ENCODE results near the gene SULT1A2.

SULT1A2 gene

DNA sequence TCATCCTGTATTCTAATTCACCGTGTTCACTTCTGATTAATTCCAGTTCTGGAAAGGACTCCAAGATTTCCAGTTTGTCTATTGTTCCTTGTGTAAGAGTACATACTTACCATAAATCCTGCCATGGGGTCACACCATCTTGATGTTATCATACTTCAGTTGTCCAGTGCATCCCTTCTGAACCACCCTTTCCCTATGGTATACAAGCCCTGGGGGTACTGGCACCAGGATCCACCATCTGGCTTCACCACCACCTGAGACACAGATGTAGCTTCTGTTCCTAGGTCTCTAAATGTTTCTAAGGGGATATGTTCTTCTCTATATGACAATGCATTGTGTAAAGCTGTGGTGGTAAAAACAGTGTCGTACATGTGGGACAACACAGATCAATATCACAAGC is 21.9 kb downstream of the SULT1A2 start:
- TF ChIP-seq FOXP2 (optimal IDR thresholded peaks at IDR 0.05; ENCODE audit: borderline replicate concordance, extremely low read depth, extremely low read length, insufficient read depth), result no peak
- no peak for TF ChIP-seq POLR2AphosphoS5 (IDR thresholded peaks at IDR 0.05; ENCODE audit: low read depth, low read length)
- TF ChIP-seq TAF1 (IDR thresholded peaks at IDR 0.05; ENCODE audit: borderline replicate concordance, insufficient read depth, low read length), result no peak
- TF ChIP-seq SIN3A (IDR thresholded peaks at IDR 0.05; ENCODE audit: borderline replicate concordance, insufficient read depth, low read length), result no peak
- TF ChIP-seq, protein P1, sequence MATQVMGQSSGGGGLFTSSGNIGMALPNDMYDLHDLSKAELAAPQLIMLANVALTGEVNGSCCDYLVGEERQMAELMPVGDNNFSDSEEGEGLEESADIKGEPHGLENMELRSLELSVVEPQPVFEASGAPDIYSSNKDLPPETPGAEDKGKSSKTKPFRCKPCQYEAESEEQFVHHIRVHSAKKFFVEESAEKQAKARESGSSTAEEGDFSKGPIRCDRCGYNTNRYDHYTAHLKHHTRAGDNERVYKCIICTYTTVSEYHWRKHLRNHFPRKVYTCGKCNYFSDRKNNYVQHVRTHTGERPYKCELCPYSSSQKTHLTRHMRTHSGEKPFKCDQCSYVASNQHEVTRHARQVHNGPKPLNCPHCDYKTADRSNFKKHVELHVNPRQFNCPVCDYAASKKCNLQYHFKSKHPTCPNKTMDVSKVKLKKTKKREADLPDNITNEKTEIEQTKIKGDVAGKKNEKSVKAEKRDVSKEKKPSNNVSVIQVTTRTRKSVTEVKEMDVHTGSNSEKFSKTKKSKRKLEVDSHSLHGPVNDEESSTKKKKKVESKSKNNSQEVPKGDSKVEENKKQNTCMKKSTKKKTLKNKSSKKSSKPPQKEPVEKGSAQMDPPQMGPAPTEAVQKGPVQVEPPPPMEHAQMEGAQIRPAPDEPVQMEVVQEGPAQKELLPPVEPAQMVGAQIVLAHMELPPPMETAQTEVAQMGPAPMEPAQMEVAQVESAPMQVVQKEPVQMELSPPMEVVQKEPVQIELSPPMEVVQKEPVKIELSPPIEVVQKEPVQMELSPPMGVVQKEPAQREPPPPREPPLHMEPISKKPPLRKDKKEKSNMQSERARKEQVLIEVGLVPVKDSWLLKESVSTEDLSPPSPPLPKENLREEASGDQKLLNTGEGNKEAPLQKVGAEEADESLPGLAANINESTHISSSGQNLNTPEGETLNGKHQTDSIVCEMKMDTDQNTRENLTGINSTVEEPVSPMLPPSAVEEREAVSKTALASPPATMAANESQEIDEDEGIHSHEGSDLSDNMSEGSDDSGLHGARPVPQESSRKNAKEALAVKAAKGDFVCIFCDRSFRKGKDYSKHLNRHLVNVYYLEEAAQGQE (IDR thresholded peaks at IDR 0.05; ENCODE audit: insufficient read depth in 1 of 2, low read depth in 2 of 2, low read length in 2 of 2), result no peak

DNA sequence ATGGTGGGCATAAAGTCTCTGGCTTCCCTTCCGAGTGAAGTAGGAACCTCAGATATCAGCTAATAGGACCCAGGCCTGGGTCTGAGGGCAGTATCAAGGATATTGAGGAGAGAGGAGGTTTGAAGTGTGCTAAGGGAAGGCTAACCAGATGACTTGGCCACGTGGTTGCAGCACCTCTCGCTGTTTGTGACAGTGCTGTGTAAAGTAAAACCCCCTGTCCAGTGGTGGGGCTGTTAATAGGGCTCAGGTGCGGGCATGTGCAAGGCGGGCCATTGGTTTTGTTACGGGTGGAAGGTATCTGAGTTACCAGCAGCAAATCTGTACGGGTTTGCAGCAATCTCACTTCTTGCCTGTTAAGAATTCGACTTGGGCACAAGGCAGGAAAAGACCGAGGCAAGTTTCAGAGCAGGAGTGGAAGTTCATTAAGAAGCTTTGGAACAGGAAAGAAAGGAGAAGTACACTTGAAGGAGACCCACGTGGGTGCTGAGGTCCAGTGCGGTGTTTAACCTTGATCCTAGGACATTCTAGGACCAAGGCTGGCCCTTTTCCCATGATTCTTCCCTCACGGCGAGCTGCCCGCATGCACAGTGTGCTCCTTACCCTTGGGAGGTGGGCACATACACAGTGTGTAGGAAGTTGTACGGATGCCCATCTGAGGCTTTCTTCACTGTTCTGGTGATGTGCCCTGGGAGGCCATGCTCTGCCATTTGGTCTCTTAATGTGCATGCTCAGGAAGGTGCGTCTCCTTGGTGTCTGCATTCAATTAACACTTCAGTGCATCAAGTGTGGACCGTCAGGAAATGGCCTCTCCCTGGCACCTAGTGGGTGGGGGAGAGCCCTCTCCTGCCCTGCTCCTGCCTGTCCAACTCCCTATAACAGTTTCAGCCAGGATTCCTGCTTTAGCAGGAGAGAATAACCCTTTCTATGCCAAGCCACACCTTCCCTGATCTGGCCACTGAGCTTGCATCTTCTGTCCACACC is 22.8 kb downstream of the SULT1A2 start:
- TF ChIP-seq TAF1 (IDR thresholded peaks at IDR 0.05; ENCODE audit: borderline replicate concordance, insufficient read depth, low read length) (no peak), POLR2AphosphoS5 (IDR thresholded peaks at IDR 0.05; ENCODE audit: low read depth, low read length) (no peak), FOXP2 (optimal IDR thresholded peaks at IDR 0.05; ENCODE audit: borderline replicate concordance, extremely low read depth, extremely low read length, insufficient read depth) (no peak), SIN3A (IDR thresholded peaks at IDR 0.05; ENCODE audit: borderline replicate concordance, insufficient read depth, low read length) (no peak)
- TF ChIP-seq, protein P1 (IDR thresholded peaks at IDR 0.05; ENCODE audit: insufficient read depth in 1 of 2, low read depth in 2 of 2, low read length in 2 of 2), result no peak

DNA sequence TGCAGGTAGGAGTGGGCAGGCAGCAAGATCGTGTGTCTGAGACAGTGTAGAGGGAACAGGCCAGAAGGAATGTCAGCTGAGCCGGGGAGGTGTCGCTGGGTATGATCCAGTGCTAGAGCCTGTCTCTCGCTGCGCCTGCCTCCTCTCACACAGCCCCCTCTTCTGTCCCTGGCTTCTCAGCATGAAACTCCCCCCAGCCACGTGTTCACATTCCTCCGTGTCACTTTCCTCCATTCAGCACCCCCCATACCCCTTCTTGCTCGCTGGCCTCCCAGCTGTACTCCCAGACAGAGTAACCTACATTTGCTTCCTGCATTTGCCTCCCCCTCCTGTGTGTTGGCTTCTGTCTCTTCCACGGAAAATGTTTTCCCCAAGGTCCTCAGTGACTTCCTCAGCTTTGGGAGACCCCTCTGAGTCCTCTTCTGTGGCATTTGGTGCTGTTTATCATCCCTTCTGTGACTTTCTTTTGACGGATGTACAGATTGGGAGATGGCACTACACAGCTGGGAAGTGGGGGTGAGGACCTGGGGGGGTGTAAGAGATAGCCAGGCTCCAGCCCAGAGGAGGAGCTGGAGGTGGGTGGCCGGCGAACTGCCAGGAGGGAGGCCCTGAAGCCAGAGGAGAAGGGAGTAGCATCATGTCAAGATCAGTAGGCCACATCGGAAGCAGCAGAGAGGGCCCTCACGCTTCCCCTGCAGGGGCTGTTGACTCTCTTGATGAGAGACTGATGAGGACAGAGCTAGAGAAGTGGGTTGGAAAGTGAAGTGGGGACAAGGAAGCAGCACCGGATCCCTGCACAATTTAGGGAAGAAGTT is 23.9 kb downstream of the SULT1A2 start:
- TF ChIP-seq FOXP2 (optimal IDR thresholded peaks at IDR 0.05; ENCODE audit: borderline replicate concordance, extremely low read depth, extremely low read length, insufficient read depth) (no peak), POLR2AphosphoS5 (IDR thresholded peaks at IDR 0.05; ENCODE audit: low read depth, low read length) (no peak), SIN3A (IDR thresholded peaks at IDR 0.05; ENCODE audit: borderline replicate concordance, insufficient read depth, low read length) (no peak), TAF1 (IDR thresholded peaks at IDR 0.05; ENCODE audit: borderline replicate concordance, insufficient read depth, low read length) (no peak)
- TF ChIP-seq, protein P1 (IDR thresholded peaks at IDR 0.05; ENCODE audit: insufficient read depth in 1 of 2, low read depth in 2 of 2, low read length in 2 of 2), result no peak

DNA sequence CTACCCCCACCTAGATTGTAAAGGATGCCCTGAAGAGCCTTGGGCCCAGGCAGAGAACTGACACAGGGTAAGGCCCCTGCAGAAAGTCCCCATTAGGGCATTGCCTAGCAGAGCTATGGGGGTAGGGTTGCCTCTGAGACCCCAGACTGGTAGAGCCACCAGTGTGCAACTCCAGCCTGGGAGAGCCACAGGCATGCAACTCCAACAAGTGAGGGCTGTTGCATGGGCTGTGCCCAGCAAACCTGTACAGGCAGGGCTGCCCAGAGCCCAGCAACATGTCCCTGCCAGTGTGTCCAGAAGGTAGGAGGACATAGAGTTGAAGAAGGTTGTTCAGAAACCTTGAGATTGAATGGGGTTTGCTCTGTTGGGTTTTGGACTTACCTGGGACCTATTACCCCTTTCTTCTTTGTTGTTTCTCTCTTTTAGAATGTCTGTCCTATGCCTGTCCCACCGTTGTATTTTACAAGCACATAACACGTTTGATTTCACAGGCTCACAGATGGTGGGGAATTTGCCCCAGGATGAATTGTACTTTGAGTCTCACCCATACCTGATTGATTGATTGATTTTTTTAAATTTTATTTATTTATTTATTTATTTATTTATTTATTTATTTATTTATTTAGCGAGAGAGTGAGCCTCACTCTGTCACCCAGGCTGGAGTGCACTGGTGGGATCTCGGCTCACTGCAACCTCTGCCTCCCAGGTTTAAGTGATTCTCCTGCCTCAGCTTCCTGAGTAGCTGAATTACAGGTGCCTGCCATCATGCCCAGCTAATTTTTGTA is 26.7 kb downstream of the SULT1A2 start:
- no peak for TF ChIP-seq POLR2AphosphoS5 (IDR thresholded peaks at IDR 0.05; ENCODE audit: low read depth, low read length)
- TF ChIP-seq, protein P1 (IDR thresholded peaks at IDR 0.05; ENCODE audit: insufficient read depth in 1 of 2, low read depth in 2 of 2, low read length in 2 of 2), result no peak
- TF ChIP-seq FOXP2 (optimal IDR thresholded peaks at IDR 0.05; ENCODE audit: borderline replicate concordance, extremely low read depth, extremely low read length, insufficient read depth), result no peak
- no peak for TF ChIP-seq TAF1 (IDR thresholded peaks at IDR 0.05; ENCODE audit: borderline replicate concordance, insufficient read depth, low read length)
- no peak for TF ChIP-seq SIN3A (IDR thresholded peaks at IDR 0.05; ENCODE audit: borderline replicate concordance, insufficient read depth, low read length)

Measured in PFSK-1 (cell line).